Muscle layer of duodenum (tissue), 2 donors: ENCODE data around the gene LRP2.
"Not testable (repeated sequence)": the region's sequence is repeated elsewhere in the genome, so short reads cannot be mapped to it uniquely, and the experiment has no call there.

Experiments
- H3K27ac ChIP-seq: one replicate; pipeline ENCODE4 v1.7.0; 2013; ENCODE audit warnings: mild to moderate bottlenecking, low read length
- H3K27me3 ChIP-seq: one replicate; pipeline ENCODE4 v1.7.0; 2013; ENCODE audit warnings: low read depth, mild to moderate bottlenecking, control low read depth, low read length
- H3K36me3 ChIP-seq, 2 donors: one replicate each; pipeline ENCODE4 v1.7.0; 2013; ENCODE audit warnings: low read length in 2 of 2, control low read depth in 1 of 2, mild to moderate bottlenecking in 1 of 2; ENCODE audit not compliant: insufficient read depth in 2 of 2, control insufficient read depth in 1 of 2
- H3K4me1 ChIP-seq, 2 donors: one replicate each; pipeline ENCODE4 v1.7.0; 2013; ENCODE audit warnings: low read length in 2 of 2, mild to moderate bottlenecking in 2 of 2, control low read depth in 1 of 2, moderate library complexity in 1 of 2; ENCODE audit not compliant: insufficient read depth in 2 of 2, control insufficient read depth in 1 of 2
- H3K4me3 ChIP-seq, 2 donors: one replicate each; pipeline ENCODE4 v1.7.0; 2013; ENCODE audit warnings: low read length in 2 of 2, low read depth in 1 of 2, mild to moderate bottlenecking in 1 of 2
- H3K9me3 ChIP-seq, 2 donors: one replicate each; pipeline ENCODE4 v1.7.0; 2013; ENCODE audit warnings: low read length in 2 of 2, control low read depth in 1 of 2, mild to moderate bottlenecking in 1 of 2; ENCODE audit not compliant: control insufficient read depth in 1 of 2
- donor health status: healthy.

Gene LRP2

DNA sequence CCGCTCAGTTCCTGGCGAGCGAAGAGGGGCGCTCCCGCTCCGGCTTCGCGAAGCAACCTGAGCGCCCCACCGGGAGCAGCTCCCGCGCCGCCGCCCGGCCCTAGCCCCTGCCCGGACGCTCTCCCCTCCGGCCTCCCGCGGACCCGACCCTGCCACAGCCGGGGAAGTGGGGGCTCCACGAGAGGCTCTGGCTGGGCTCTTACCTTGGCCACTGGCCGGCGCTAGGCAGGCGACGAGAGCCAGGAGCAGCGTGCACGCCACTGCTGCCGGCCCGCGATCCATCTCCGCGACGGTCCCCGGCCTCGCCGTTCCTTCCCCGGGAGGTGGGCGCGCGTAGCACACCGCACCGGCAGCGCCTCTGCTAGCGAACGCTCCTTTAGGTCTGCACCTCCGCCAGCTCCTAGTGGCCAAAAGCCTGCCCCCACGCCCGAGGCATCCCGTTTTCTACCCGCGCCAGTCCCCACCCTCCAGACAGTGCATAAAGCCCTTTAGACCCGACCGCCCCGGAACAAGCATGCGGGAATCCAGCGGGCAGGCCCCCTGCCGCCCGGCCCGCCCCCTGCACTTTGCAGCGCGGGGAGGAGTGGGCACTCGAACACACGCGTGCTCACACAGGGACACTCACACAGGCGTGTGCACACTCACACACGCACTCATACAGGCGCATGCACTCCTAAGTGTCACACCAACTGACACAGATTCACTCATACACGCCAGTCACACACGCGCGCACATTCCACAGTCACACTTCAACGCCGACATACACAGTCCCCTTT is at the start of gene LRP2:
TSS of gene LRP2 (minus strand) at position 417 of the 776 bp plus-strand sequence. CDS start at position 282, 135 bp downstream.
- peaks cover 38% of the 10 kb centered on the region for H3K27me3 ChIP-seq

DNA sequence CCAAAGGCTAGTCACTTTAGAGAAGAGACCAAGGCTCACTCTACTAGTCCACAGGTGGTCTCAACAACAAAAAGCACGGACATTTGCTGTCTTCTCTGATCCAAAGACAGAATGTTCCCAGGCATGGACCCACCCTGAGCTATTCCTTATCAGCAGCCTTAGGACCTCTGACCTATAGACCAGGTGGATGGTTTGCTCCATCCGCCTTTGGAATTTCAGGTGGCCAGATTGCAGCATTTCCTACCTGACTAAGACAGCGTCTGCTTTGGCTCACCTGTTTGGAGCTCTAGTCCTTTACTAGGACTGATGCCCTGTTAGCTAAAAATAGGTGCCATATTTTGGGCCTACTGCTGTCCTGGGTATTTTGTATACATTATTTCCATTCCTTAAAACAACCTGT is 44.6 kb upstream of the LRP2 start:
- H3K9me3 ChIP-seq = no peaks in the 10 kb centered on the region
- no peaks in the 10 kb centered on the region for H3K27me3 ChIP-seq
- no peaks in the 10 kb centered on the region for H3K36me3 ChIP-seq
- no peaks in the 10 kb centered on the region for H3K4me1 ChIP-seq
- H3K27ac ChIP-seq = no peak overlapping the region
- no peak overlapping the region for H3K4me3 ChIP-seq

More for the DNA sequence above, at the start of gene LRP2:
- Histone ChIP-seq H3K4me3 (peak within 1 kb of the TSS; percentile 49 to 82), H3K4me1 (peaks cover 7 to 42% of the 10 kb centered on the region in 2 donors), H3K27ac (no peak within 1 kb of the TSS), H3K36me3 (no peaks in the 10 kb centered on the region), H3K9me3 (no peaks in the 10 kb centered on the region)

DNA sequence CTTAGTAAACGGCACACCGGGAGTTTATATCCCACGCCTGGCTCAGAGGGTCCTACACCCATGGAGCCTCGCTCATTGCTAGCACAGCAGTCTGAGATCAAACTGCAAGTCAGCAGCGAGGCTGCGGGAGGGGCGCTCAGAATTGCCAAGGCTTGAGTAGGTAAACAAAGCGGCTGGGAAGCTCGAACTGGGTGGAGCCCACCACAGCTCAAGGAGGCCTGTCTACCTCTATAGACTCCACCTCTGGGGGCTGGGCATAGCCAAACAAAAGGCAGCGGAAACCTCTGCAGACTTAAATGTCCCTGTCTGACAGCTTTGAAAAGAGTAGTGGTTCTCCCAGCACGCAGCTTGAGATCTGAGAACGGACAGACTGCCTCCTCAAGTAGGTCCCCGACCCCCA is 37.2 kb upstream of the LRP2 start:
- not testable (repeated sequence) for H3K9me3 ChIP-seq

DNA sequence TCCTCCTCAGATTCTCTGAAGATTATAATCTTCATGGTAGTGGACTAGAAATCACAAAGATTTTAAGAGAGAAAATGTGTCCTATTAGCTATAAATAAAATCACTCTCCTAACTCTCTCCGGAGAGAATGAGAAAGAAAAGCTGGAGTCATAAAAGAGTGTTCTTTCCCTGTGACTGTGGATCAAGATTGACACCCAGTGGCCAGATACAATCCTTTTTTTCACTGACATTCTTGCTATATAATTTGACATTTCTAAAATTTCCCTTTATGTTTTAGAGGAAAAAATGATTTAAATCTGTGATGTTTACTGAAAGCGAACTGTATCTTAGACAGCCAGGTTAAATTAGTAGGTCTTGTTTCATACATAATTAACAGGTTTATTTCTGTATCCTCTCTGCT is 35.4 kb upstream of the LRP2 start:
- Histone ChIP-seq H3K27me3 (peaks cover 4% of the 10 kb centered on the region), H3K4me3 (no peak overlapping the region), H3K4me1 (no peaks in the 10 kb centered on the region), H3K36me3 (no peaks in the 10 kb centered on the region), H3K9me3 (no peaks in the 10 kb centered on the region), H3K27ac (no peak overlapping the region)

More for the DNA sequence above, 37.2 kb upstream of the LRP2 start:
- H3K36me3 ChIP-seq, H3K4me3 ChIP-seq, H3K27ac ChIP-seq, H3K4me1 ChIP-seq, H3K27me3 ChIP-seq: not testable (repeated sequence)

DNA sequence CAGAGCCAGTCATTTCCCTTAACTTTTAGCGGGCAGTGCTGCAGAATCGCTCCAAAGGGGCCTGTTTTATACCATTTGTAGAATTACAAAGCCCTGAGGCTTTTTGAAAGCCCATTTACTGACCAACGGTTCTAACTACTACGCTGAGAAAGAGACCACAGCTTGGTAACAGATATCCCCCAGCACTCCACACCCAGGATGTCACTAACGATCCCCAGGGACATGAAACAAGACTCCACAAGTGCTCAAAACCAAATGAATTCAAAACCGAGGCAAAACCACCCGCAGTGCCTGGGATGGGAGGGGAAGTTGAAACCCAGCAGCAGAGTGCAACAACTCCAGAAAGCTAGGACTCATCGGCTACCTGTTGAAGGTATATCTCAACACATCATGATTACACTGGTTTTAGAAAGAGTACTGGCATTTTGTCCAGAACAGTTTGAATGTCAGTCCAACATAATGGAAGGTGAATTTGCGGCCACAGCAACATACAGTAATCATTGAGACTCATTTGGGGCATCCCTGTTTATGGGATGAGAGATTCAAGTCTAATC is 33.6 kb upstream of the LRP2 start:
- no peak overlapping the region for H3K27ac ChIP-seq
- no peak overlapping the region for H3K4me3 ChIP-seq
- no peaks in the 10 kb centered on the region for H3K4me1 ChIP-seq
- H3K36me3 ChIP-seq = no peaks in the 10 kb centered on the region
- peaks cover 4% of the 10 kb centered on the region for H3K27me3 ChIP-seq
- H3K9me3 ChIP-seq = no peaks in the 10 kb centered on the region

DNA sequence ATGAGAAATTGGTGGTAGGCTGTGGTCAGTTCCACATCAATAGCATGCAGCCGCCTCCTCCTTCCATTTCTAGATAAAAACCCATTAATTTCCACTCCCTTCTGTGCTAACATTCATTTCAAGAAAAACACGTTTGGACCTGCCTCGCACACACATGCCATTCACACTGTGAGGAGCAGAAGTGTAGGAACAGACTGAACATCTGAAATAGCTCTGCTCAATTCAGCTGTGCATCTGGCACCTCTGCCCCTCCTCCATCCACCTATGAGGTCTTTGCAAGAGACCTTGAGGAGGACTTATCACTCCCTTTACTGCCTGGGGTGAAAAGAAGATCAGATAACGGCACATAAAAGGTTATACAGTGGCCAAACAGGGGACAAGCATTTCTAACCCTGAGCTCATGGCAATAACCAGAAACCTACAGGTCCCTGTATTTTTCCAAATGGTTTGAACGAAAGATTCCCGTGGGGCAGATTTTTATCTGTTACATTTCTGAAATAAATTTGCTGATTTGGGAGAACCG is 30.8 kb upstream of the LRP2 start:
- peaks cover 4% of the 10 kb centered on the region for H3K27me3 ChIP-seq
- H3K27ac ChIP-seq = no peak overlapping the region
- no peaks in the 10 kb centered on the region for H3K9me3 ChIP-seq
- no peak overlapping the region for H3K4me3 ChIP-seq
- H3K4me1 ChIP-seq = no peaks in the 10 kb centered on the region
- no peaks in the 10 kb centered on the region for H3K36me3 ChIP-seq

DNA sequence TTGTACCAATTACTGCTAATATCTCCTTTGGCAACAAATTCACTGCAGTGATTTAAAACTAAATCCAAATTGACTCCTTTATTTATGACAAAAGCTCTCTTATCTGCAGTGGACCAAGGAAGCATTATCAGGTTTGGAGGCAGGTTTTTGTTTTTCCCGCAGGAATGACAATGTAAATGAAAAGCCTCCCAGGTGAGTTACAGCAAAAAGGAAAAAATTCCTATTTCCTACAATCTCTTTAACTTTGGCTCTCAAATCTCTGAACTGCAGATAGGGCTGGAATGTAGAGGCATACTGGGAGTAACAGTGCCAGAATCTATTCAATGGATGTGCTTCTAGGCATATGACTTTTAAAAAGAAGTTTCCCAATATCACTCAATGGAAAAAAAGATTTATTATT is 28.9 kb upstream of the LRP2 start:
- H3K27ac ChIP-seq = no peak overlapping the region
- no peaks in the 10 kb centered on the region for H3K36me3 ChIP-seq
- no peaks in the 10 kb centered on the region for H3K9me3 ChIP-seq
- H3K4me3 ChIP-seq = no peak overlapping the region
- peaks cover 4% of the 10 kb centered on the region for H3K27me3 ChIP-seq
- no peaks in the 10 kb centered on the region for H3K4me1 ChIP-seq

DNA sequence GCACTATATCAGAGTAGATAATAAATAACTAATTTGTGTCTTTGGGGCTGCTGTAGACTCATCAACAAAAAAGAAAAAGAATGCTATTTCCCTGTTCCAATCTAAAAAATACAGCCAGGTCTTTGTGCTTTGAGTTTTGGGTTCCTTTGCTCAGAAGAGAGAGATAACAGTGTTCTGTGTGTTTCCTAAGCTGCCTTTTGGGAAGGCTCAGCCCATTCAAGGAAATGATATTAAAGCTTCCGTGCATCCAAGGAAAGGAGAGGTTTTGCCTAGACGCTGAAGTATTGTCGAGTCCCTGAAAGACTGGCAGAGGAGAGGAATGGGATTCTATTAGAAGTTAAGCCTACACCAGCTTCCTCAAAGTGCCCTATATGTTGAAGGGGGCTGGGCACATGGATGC is 25.8 kb upstream of the LRP2 start:
- Histone ChIP-seq H3K27ac (no peak overlapping the region), H3K4me1 (no peaks in the 10 kb centered on the region), H3K4me3 (no peak overlapping the region), H3K27me3 (peaks cover 1% of the 10 kb centered on the region), H3K9me3 (no peaks in the 10 kb centered on the region), H3K36me3 (no peaks in the 10 kb centered on the region)

DNA sequence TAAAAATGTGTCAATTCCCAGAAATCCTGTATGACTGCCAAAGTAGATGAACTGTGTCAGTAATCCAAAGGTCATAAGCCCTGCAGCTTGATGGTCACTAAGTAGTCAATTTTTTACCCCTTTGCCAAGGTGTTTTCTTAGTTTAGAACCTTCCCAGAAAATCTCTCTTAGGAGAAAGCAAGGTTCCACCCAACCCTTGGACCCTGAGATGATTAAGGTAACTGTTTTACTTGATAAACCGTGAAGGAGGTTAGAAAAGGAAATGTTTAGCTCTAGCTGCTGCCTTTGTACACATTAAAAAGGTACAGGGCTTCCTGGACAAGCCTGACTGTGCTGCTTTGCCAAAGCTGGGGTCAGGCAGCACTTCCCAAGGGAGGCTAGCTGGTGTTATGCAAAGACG is 24.4 kb upstream of the LRP2 start:
- Histone ChIP-seq H3K27ac (no peak overlapping the region), H3K4me1 (no peaks in the 10 kb centered on the region), H3K9me3 (no peaks in the 10 kb centered on the region), H3K36me3 (no peaks in the 10 kb centered on the region), H3K27me3 (no peaks in the 10 kb centered on the region), H3K4me3 (no peak overlapping the region)

DNA sequence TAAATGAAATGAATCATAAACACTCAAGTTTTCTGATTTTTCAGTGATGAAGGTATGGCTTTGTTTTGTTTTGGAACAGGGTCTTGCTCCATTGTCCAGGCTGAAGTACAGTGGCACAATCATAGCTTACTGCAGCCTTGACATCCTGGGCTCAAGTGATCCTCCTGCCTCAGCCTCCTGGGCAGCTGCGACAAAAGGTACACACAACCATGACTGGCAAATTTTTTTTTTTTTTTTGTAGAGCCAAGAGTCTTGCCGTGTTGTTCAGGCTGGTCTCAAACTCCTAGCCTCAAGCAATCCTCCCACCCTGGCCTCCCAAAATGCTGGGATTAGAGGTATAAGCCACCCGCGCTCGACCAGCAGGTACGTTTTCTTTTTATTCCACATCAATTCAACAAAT is 22.5 kb upstream of the LRP2 start:
- Histone ChIP-seq H3K4me1 (no peaks in the 10 kb centered on the region), H3K9me3 (no peaks in the 10 kb centered on the region), H3K36me3 (no peaks in the 10 kb centered on the region), H3K4me3 (no peak overlapping the region), H3K27me3 (no peaks in the 10 kb centered on the region), H3K27ac (no peak overlapping the region)

DNA sequence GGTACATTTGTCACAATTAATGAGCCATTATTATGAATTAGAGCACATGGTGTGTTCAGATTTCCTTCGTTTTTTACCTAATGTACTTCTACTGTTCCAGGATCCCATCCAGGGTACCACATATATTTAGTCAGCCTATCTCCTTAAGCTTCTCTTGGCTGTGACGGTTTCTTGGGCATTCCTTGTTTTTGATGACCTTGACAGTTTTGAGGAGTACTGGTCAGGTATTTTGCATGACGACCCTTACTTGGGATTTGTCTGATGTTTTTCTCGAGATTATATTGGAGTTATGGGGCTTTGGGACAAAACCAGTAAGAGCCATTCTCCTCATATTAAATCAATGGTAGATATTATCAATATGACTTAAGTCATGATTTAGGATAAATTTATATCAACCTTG is 10.2 kb upstream of the LRP2 start:
- H3K36me3 ChIP-seq = no peaks in the 10 kb centered on the region
- no peak overlapping the region for H3K4me3 ChIP-seq
- no peak overlapping the region for H3K27ac ChIP-seq
- H3K27me3 ChIP-seq = no peaks in the 10 kb centered on the region
- no peaks in the 10 kb centered on the region for H3K4me1 ChIP-seq
- H3K9me3 ChIP-seq = no peaks in the 10 kb centered on the region
